SKM-1 (cell line): ENCODE data around the gene POU4F1.
"Not testable (repeated sequence)": the region's sequence is repeated elsewhere in the genome, so short reads cannot be mapped to it uniquely, and the experiment has no call there.

Source experiments
- DNase-seq: peaks from one replicate; lab custom pipeline; 2025; ENCODE audit not compliant: unreplicated experiment; lab: John Stamatoyannopoulos, UW

The POU4F1 gene, protein sequence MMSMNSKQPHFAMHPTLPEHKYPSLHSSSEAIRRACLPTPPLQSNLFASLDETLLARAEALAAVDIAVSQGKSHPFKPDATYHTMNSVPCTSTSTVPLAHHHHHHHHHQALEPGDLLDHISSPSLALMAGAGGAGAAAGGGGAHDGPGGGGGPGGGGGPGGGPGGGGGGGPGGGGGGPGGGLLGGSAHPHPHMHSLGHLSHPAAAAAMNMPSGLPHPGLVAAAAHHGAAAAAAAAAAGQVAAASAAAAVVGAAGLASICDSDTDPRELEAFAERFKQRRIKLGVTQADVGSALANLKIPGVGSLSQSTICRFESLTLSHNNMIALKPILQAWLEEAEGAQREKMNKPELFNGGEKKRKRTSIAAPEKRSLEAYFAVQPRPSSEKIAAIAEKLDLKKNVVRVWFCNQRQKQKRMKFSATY

DNA sequence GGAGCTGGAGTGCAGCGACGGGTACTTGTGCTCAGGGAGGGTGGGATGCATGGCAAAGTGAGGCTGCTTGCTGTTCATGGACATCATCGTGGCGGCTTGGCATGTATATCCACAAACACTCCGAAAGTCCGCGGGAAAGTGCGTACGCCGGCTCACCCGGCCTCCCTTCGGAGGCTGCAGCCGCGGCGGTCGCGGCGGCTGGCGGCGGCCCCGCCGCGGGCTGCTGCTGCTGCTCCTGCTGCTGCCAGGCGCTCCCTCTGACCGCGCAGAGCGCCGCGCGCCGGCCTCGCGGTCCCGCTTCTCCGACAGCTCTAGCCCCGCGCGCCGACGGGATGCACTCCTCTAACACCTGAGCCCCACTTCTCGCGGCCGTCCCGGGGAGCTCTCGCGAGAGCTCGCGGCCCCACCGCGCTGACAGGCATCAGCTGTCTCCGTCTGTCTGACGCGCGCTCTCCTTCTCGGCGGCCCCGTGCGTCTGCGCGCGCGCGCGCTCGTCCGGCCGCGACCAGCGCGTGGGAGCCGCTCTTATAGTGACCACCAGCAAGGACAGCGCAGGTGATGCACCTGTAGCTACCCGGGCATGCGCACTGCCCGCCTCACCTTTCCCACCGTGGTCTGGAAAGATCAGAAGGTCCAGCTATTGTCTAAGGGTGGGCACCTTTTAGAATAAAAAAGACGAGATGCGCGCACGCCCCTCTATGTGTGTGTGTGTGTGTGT lies at the start of gene POU4F1:
POU4F1 (minus strand) TSS at position 313 of the 718 bp plus-strand sequence; CDS start at position 87, 226 bp downstream.
- DNase-seq: no peak

DNA sequence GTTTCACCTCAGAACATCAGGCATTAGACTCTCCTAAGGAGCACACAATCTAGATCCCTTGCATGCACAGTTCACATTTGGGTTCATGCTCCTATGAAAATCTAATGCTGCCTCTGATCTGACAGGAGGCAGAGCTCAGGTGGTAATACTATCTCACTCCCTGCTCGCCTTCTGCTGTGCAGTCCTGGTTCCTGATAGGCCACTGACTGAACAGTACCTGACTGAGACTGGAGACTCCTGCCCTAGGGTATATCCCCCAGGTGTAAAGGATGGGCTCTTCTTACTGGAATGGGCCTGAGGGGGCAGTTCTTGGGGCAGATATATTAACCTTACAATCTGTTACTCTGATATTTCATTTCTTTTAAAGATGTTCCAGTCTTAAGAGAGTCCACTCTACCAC lies 49.3 kb upstream of the POU4F1 start:
- no peak for DNase-seq

- no peak for DNase-seq
These were observed 47.3 kb upstream of the POU4F1 start for GRCh38 chr13:78650717-78651083.

- DNase-seq: no peak
These were observed 46.8 kb upstream of the POU4F1 start for GRCh38 chr13:78649997-78650716.

DNA sequence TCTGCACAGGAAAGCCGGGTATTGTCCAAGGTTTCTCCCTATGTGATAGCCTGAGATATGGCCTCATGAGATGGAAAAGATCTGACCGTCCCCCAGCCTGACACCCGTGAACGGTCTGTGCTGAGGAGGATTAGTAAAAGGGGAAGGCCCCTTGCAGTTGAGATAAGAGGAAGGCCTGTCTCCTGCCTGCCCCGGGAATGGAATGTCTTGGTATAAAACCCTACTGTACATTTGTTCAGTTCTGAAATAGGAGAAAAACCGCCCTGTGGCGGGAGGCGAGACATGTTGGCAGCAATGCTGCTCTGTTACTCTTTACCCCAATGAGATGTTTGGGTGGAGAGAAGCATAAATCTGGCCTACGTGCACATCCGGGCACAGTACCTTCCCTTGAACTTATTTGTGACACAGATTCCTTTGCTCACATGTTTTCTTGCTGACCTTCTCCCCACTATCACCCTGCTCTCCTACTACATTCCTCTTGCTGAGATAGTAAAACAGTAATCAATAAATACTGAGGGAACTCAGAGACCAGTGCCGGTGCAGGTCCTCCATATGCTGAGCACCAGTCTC lies 43.8 kb upstream of the POU4F1 start:
- DNase-seq: not testable (repeated sequence)

DNA sequence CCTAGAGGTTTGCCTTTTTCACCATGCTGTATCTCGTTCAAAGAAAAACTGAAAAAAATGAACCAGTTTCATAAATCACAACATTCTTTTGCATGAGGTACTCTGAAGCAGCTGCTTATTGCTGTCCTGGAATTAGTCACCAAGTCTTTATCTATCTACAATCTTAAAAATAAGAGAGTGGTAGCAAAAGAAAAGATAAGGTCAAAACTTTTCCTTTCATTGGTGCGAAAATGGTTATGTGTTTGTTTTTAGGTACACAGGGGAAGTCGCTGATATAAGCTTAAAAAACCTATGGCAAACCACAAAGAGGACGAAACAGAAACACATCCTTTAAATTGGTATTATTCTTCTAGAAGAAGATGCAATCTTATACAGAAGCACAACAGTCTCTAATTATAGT lies 34.9 kb upstream of the POU4F1 start:
- no peak for DNase-seq

DNA sequence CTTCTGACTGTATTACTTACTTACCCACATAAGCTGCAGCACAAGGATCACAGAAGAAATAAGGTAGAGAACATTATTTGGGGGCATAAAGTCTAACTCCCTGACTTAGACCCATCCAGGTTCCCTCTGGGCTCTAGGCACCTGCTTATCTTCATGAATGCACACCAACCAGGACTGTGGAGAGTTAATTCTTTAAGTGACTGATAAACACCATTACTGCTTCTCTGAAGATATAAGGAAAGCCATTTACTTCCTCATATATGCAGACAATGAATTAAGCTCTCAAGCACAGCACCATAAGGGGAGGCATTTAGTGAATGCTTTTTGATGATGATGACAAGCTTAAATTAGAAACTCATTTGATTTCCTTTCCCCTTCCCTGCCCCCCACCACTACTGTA lies 33.1 kb upstream of the POU4F1 start:
- DNase-seq: no peak

DNA sequence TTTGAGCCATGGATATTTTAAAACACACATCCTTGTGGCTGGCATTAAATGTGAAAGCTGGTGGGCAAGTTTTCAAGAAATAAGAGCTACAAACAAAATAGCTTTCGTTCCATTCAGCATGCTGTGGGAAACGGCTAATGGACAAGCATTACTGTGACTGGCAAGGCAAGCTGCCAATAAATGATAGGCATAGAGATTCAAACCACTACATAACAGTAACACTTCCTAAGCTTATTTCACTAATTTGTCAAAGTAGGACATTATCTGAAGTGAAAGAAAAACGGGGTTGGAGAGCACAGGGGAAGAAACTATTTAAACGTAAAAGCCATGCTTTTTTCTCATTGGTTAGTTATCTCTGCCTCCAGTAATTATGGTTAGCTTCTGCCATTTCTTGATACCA lies 29.6 kb upstream of the POU4F1 start:
- DNase-seq: no peak

GRCh38 chr13:78631077-78631476 lies 27.7 kb upstream of the POU4F1 start:
- DNase-seq: no peak

DNA sequence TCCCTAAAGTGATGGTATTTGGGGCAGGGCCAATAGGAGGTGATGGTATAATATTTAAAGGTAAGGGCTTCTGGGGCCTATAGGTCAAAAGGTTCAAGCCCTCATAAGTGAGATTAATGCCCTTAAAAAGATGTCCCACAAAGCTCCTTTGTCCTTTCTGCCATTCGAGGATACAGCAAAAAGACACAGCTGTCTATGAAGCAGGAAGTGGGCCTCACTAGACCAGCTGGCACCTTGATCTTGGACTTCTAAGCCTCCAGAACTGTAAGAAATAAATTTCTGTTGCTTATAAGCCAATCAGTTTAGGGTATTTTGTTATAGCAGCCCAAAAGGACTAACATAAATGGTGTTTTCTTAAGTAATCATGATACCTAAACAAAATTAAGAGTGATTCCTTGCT lies 27.2 kb upstream of the POU4F1 start:
- no peak for DNase-seq

GRCh38 chr13:78625384-78625783 lies 22.0 kb upstream of the POU4F1 start:
- DNase-seq: no peak

DNA sequence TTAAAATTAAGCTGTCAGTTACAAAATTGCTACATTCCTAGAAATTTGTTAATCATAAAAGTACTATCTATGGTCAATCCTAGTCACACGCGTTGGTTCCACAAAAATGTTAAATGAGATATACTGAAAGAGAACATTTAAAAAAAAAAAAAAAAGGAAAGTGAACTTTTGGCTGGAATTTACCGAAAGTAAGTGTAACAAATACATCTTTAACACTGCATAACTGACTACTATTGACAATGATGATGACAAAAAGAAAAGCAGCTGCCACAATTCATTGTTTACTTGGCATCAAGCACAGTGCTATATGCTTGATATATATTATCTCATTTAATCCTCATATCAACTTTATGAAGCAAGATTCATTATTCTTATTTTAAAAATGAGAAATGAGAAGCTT lies 19.8 kb upstream of the POU4F1 start:
- no peak for DNase-seq

- no peak for DNase-seq
These were observed 17.7 kb upstream of the POU4F1 start for GRCh38 chr13:78620936-78621470.

DNA sequence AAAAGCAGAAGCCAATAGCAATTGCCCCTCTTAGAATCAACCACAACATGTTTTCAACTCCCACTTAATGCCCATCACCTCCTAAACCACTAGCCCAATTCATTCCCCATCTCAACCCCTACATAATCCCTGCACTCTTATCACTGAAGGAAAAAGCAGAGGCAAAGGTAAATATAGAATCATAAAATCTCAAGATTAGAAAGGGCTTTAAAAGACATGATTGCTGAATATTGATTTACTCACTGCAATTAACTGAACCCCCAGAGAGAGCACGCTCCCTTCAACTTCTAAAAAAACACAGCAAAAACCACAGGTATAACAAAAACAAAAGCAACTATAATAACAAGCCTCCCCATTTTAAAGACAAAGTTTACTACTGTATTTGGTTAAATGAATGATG lies 15.1 kb upstream of the POU4F1 start:
- no peak for DNase-seq

DNA sequence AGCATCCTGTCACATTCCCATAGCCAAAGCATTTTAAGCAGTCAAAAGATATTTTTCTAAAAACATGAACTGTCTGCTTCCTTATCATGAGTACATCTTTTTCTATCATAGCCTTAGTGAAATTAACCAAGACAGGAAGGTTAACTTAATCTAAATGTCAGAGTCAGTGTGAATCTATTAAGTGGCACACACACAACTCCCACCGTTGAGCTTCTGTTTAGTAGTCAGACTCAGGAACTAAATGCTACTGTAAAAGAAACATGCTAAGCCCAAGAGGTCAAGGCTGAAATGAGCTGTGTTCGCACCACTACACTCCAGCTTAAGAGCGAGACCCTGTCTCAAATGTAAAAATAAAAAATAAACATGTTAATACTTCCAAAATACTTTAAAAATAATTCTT lies 7.7 kb upstream of the POU4F1 start:
- no peak for DNase-seq

GRCh38 chr13:78610381-78610883 lies 7.1 kb upstream of the POU4F1 start:
- DNase-seq: no peak

- DNase-seq: no peak
These were observed 6.3 kb upstream of the POU4F1 start for GRCh38 chr13:78609464-78610205.

- no peak for DNase-seq
These were observed 5.5 kb upstream of the POU4F1 start for GRCh38 chr13:78608688-78609463.

DNA sequence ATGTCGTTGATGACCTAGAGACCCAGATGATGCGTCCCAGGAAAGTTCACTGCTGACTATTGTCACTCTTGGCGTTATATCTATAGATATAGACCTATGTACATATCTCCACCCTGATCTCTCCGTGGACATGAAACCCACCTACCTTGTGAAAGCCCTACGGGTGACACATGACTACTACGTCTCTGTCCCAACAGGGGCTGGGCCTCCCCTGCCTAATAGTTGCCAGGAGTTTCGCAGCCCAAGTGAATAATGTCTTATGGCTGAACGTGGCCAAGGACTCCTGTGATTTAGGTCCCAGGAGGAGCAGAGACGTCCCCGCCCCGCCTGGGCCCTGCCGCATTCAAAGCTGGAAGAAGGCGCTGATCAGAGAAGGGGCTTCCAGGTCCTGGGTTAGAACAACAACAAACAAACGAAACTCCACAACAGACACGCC lies 4.9 kb upstream of the POU4F1 start:
- DNase-seq: no peak
